BLaER1 treated with 17β-estradiol and CSF1 and Interleukin-3, amounts not matched to agents 10 nM and 100 nM (cell line): Measurements from ENCODE around the gene NHLRC4.

ENCODE experiments used
- H3K27ac ChIP-seq, 11 experiments: shearing (Covaris generic); formaldehyde crosslinking; 2 replicates each; pipeline ENCODE4 v1.8.1; 2022
- H3K27me3 ChIP-seq, 11 experiments: shearing (Covaris generic); formaldehyde crosslinking; 2 replicates each; pipeline ENCODE4 v1.8.1; 2022
- H3K36me3 ChIP-seq, 11 experiments: shearing (Covaris generic); formaldehyde crosslinking; 2 replicates each; pipeline ENCODE4 v1.8.1; 2022
- H3K4me1 ChIP-seq, 10 experiments: shearing (Covaris generic); formaldehyde crosslinking; 2 replicates each; pipeline ENCODE4 v1.8.1; 2022
- H3K4me2 ChIP-seq, 11 experiments: shearing (Covaris generic); formaldehyde crosslinking; 2 replicates each; pipeline ENCODE4 v1.8.1; 2022
- H3K4me3 ChIP-seq, 10 experiments: shearing (Covaris generic); formaldehyde crosslinking; 2 replicates each; pipeline ENCODE4 v1.8.1; 2022
- H3K9ac ChIP-seq, 11 experiments: shearing (Covaris generic); formaldehyde crosslinking; 2 replicates each; pipeline ENCODE4 v1.8.1; 2022
- H3K9me3 ChIP-seq, 11 experiments: shearing (Covaris generic); formaldehyde crosslinking; replicated peaks in 1 of 11; 2 replicates each; pipeline ENCODE4 v1.8.1; 2022
- H4K20me1 ChIP-seq, 11 experiments: shearing (Covaris generic); formaldehyde crosslinking; 2 replicates each; pipeline ENCODE4 v1.8.1; 2022
- Cebpa-rat ChIP-seq, 11 experiments: shearing (Covaris generic); IDR thresholded peaks; 2 replicates each; pipeline ENCODE4 v1.8.1; 2022

The NHLRC4 gene

DNA sequence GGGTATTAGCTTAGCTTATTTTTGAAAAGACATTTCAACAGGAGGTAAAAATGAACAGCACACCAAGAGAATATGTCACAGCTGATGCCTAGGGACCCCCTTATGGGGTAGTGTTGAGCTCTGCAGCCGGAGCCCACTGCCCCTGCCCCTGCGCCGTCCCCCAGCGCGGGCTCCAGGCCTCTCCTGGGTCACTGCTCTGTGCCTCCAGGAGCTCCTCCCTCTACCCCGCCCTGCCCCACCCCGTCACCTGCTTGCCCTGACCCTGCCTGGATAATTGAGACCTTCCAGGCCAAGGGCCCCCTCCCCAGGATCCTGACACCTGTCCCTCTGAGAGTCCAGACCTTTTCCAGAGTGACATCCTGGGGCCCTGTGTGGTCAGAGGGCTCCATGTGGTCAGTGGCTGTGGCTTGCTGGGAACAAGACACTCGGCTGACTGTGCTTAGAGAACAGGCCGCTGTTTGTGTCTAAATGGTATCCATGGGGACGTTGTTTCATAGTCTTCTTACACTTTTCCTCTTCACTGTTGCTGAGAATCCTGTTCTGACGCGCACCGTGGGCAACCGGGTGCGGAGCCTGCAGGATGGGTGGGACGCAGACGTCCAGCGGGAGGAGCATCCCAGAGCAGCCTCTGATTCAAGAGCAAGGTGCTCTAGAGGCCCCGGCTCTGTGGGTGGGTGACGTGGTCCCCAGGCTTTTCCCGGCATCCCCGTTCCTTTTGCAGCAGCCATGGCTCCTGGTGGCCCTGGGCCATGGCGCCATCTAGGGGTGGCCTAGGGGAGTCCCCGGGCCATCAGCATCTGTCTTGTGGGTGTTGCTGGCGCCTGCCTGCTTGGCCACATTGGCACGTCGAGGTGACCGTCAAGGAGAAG is 43.9 kb downstream of the NHLRC4 start:
- H3K27ac ChIP-seq = peak overlapping the region in 3 of 11 experiments; percentile 28 to 32 (median 30); a peak in 2 of 22 replicates

DNA sequence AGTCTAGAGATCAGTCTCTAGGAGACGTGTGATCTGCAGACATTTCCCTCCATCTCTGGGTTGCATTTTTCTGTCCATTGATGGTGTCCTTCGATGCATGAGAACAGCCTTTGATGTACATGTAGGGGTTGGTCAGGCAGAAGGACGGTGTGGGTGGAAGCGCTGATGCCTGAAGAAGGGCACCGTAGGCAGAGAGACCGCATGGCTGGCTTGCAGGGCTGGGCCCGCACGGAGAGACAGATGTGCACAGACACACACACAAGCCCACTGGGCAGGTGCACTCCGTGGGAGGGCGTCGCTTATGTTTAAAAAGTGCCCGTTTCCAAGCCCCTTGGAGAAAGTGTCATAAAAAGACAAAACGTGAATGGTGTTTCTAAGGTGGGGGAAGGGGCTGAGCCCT is 48.3 kb downstream of the NHLRC4 start:
- Histone ChIP-seq H3K9ac (peak overlapping the region in 1 of 11 experiments; percentile 44; a peak in 1 of 22 replicates), H3K4me1 (peaks cover 0 to 36% (median 28%) of the 10 kb centered on the region in 10 experiments; a peak in 16 of 20 replicates), H3K9me3 (peaks cover 0 to 22% (median 15%) of the 10 kb centered on the region in 11 experiments; a peak in 19 of 22 replicates), H3K27ac (no peak overlapping the region), H3K4me3 (no peak overlapping the region), H3K27me3 (no peaks in the 10 kb centered on the region), H3K4me2 (peak overlapping the region in 9 of 11 experiments; percentile 13 to 82 (median 56); a peak in 16 of 22 replicates), H4K20me1 (peaks cover 25 to 78% (median 67%) of the 10 kb centered on the region in 11 experiments; a peak in 21 of 22 replicates), H3K36me3 (peaks cover 8 to 35% (median 15%) of the 10 kb centered on the region in 11 experiments; a peak in 15 of 22 replicates)
- no peak for TF ChIP-seq Cebpa-rat (IDR thresholded peaks at IDR 0.05)

More for the DNA sequence above, 43.9 kb downstream of the NHLRC4 start:
- peak overlapping the region in 8 of 11 experiments; percentile 51 to 83 (median 71); a peak in 15 of 22 replicates for H3K4me2 ChIP-seq
- H3K9ac ChIP-seq = peak overlapping the region in 5 of 11 experiments; percentile 24 to 65 (median 54); a peak in 8 of 22 replicates
- peaks cover 0 to 57% (median 44%) of the 10 kb centered on the region in 10 experiments; a peak in 16 of 20 replicates for H3K4me1 ChIP-seq
- peaks cover 32 to 73% (median 57%) of the 10 kb centered on the region in 11 experiments; a peak in 21 of 22 replicates for H4K20me1 ChIP-seq
- TF ChIP-seq Cebpa-rat (IDR thresholded peaks at IDR 0.05) = no peak
- peaks cover 9 to 38% (median 23%) of the 10 kb centered on the region in 11 experiments; a peak in 18 of 22 replicates for H3K36me3 ChIP-seq
- no peak overlapping the region for H3K4me3 ChIP-seq
- peaks cover 0 to 44% (median 34%) of the 10 kb centered on the region in 11 experiments; a peak in 21 of 22 replicates for H3K9me3 ChIP-seq
- H3K27me3 ChIP-seq = no peaks in the 10 kb centered on the region

DNA sequence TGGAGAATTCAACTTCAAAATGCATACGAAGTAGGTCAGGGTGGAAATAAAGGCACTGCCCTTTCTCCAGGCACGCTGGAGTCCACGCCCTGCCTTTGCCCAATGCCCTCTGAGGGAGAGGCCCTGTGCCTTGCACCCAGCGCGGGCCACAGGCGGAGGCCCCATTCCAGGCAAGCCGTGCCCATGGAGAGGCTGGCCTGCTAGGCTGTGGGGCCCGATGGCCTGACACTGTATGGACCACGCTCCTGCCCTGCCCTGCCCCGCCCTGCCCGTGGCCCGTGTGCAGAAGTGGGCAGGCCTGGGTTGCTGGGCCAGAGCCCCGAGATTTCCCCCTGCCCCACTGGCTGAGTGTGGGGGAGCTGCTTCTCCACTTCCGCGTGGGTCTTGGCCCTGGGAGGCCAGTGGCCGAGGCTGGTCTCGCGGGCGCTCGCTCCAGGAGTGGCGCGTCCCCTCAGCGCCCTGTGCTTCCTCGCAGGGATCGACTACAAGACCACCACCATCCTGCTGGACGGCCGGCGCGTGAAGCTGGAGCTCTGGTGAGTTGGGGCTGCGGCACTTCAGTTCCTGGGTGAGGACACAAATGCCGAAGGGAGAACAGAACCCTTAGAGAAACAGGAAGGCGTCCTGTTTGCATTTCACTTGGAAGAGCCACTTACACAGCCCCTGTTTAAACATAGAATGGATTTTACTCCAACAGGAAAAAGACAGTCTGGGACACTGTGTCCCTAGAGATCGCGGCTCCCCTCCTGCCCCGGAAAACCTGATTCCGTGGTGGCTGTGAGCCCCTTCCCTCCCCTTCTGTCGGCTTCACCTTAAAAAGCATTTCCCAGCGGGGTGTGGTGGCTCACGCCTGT is 50.2 kb downstream of the NHLRC4 start:
- Histone ChIP-seq H3K36me3 (peaks cover 8 to 37% (median 15%) of the 10 kb centered on the region in 11 experiments; a peak in 15 of 22 replicates), H3K4me3 (no peak overlapping the region), H3K27ac (no peak overlapping the region), H4K20me1 (peaks cover 29 to 82% (median 66%) of the 10 kb centered on the region in 11 experiments; a peak in 21 of 22 replicates), H3K9ac (no peak overlapping the region), H3K4me1 (peaks cover 0 to 38% (median 31%) of the 10 kb centered on the region in 10 experiments; a peak in 16 of 20 replicates), H3K9me3 (peaks cover 0 to 13% (median 12%) of the 10 kb centered on the region in 11 experiments; a peak in 19 of 22 replicates), H3K27me3 (no peaks in the 10 kb centered on the region), H3K4me2 (no peak overlapping the region)
- TF ChIP-seq Cebpa-rat (IDR thresholded peaks at IDR 0.05) = no peak

DNA sequence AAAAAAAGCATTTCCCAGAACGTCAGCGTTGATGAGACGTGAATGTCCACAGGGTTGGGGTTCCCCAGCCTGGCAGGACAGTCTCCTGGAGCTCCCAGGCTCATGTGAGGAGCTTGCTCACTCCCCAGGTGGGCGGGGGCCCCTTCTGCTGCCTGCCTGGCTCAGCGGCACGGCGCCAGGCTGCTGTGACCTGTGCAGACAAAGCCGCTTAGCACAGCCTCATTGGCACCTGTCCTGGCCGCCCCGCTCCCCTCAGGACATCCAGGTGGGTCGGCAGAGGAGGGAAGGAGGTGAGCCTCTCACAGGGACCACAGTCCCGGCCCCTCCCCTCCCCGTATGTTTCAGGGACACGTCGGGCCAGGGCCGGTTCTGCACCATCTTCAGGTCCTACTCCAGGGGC is 51.0 kb downstream of the NHLRC4 start:
- Histone ChIP-seq H3K27ac (no peak overlapping the region), H4K20me1 (peaks cover 29 to 91% (median 75%) of the 10 kb centered on the region in 11 experiments; a peak in 21 of 22 replicates), H3K27me3 (no peaks in the 10 kb centered on the region), H3K9me3 (peaks cover 0 to 13% (median 12%) of the 10 kb centered on the region in 11 experiments; a peak in 19 of 22 replicates), H3K4me2 (no peak overlapping the region), H3K4me3 (no peak overlapping the region), H3K36me3 (peaks cover 8 to 37% (median 15%) of the 10 kb centered on the region in 11 experiments; a peak in 15 of 22 replicates), H3K4me1 (peaks cover 0 to 45% (median 35%) of the 10 kb centered on the region in 10 experiments; a peak in 16 of 20 replicates), H3K9ac (no peak overlapping the region)
- TF ChIP-seq Cebpa-rat (IDR thresholded peaks at IDR 0.05) = no peak
